Measurements from ENCODE around the gene TYROBP.
A peak's percentile ranks its signal among the peaks of the same experiment; 100 is the strongest.

TYROBP gene

GRCh38 chr19:35940839-35941238 lies 32.7 kb upstream of the TYROBP start:
- no peak overlapping the region for H3K27ac ChIP-seq (ENCODE audit: low read depth in 2 of 2, low read length in 2 of 2)
- H3K9me3 ChIP-seq (ENCODE audit: control insufficient read depth in 2 of 2, low read length in 2 of 2): no peaks in the 10 kb centered on the region
- H3K4me1 ChIP-seq (ENCODE audit: control insufficient read depth in 2 of 2, insufficient read depth in 2 of 2, low read length in 2 of 2): peaks cover 15 to 16% of the 10 kb centered on the region in 2 donors
- no peak overlapping the region for H3K9ac ChIP-seq (ENCODE audit: low read depth in 1 of 2, low read length in 2 of 2)
- H3K36me3 ChIP-seq (ENCODE audit: control insufficient read depth in 2 of 2, insufficient read depth in 2 of 2, low read length in 2 of 2): no peaks in the 10 kb centered on the region
- H3K4me3 ChIP-seq (ENCODE audit: low read length in 2 of 2): no peak overlapping the region
- no peaks in the 10 kb centered on the region for H3K27me3 ChIP-seq (ENCODE audit: control insufficient read depth in 2 of 2, insufficient read depth in 2 of 2, low read length in 2 of 2)

- Histone ChIP-seq H3K9me3 (ENCODE audit: control insufficient read depth in 2 of 2, low read length in 2 of 2) (no peaks in the 10 kb centered on the region), H3K36me3 (ENCODE audit: control insufficient read depth in 2 of 2, insufficient read depth in 2 of 2, low read length in 2 of 2) (no peaks in the 10 kb centered on the region), H3K4me3 (ENCODE audit: low read length in 2 of 2) (no peak overlapping the region), H3K27me3 (ENCODE audit: control insufficient read depth in 2 of 2, insufficient read depth in 2 of 2, low read length in 2 of 2) (no peaks in the 10 kb centered on the region), H3K27ac (ENCODE audit: low read depth in 2 of 2, low read length in 2 of 2) (no peak overlapping the region), H3K4me1 (ENCODE audit: control insufficient read depth in 2 of 2, insufficient read depth in 2 of 2, low read length in 2 of 2) (peaks cover 19 to 21% of the 10 kb centered on the region in 2 donors), H3K9ac (ENCODE audit: low read depth in 1 of 2, low read length in 2 of 2) (no peak overlapping the region)
Observed at GRCh38 chr19:35940078-35940775, 32.1 kb upstream of the TYROBP start.

GRCh38 chr19:35939307-35940077 lies 31.4 kb upstream of the TYROBP start:
- peaks cover 19 to 21% of the 10 kb centered on the region in 2 donors for H3K4me1 ChIP-seq (ENCODE audit: control insufficient read depth in 2 of 2, insufficient read depth in 2 of 2, low read length in 2 of 2)
- no peak overlapping the region for H3K27ac ChIP-seq (ENCODE audit: low read depth in 2 of 2, low read length in 2 of 2)
- H3K4me3 ChIP-seq (ENCODE audit: low read length in 2 of 2): no peak overlapping the region
- H3K9me3 ChIP-seq (ENCODE audit: control insufficient read depth in 2 of 2, low read length in 2 of 2): no peaks in the 10 kb centered on the region
- no peak overlapping the region for H3K9ac ChIP-seq (ENCODE audit: low read depth in 1 of 2, low read length in 2 of 2)
- no peaks in the 10 kb centered on the region for H3K36me3 ChIP-seq (ENCODE audit: control insufficient read depth in 2 of 2, insufficient read depth in 2 of 2, low read length in 2 of 2)
- H3K27me3 ChIP-seq (ENCODE audit: control insufficient read depth in 2 of 2, insufficient read depth in 2 of 2, low read length in 2 of 2): no peaks in the 10 kb centered on the region

GRCh38 chr19:35938282-35939224 lies 30.5 kb upstream of the TYROBP start:
- Histone ChIP-seq H3K9ac (ENCODE audit: low read depth in 1 of 2, low read length in 2 of 2) (no peak overlapping the region), H3K27ac (ENCODE audit: low read depth in 2 of 2, low read length in 2 of 2) (no peak overlapping the region), H3K36me3 (ENCODE audit: control insufficient read depth in 2 of 2, insufficient read depth in 2 of 2, low read length in 2 of 2) (no peaks in the 10 kb centered on the region), H3K4me3 (ENCODE audit: low read length in 2 of 2) (peak overlapping the region in 1 of 2 donors; percentile 70), H3K4me1 (ENCODE audit: control insufficient read depth in 2 of 2, insufficient read depth in 2 of 2, low read length in 2 of 2) (peaks cover 19 to 21% of the 10 kb centered on the region in 2 donors), H3K27me3 (ENCODE audit: control insufficient read depth in 2 of 2, insufficient read depth in 2 of 2, low read length in 2 of 2) (no peaks in the 10 kb centered on the region), H3K9me3 (ENCODE audit: control insufficient read depth in 2 of 2, low read length in 2 of 2) (no peaks in the 10 kb centered on the region)

GRCh38 chr19:35937345-35938281 lies 29.5 kb upstream of the TYROBP start:
- Histone ChIP-seq H3K4me1 (ENCODE audit: control insufficient read depth in 2 of 2, insufficient read depth in 2 of 2, low read length in 2 of 2) (peaks cover 19 to 21% of the 10 kb centered on the region in 2 donors), H3K36me3 (ENCODE audit: control insufficient read depth in 2 of 2, insufficient read depth in 2 of 2, low read length in 2 of 2) (no peaks in the 10 kb centered on the region), H3K9me3 (ENCODE audit: control insufficient read depth in 2 of 2, low read length in 2 of 2) (no peaks in the 10 kb centered on the region), H3K27ac (ENCODE audit: low read depth in 2 of 2, low read length in 2 of 2) (no peak overlapping the region), H3K9ac (ENCODE audit: low read depth in 1 of 2, low read length in 2 of 2) (peak overlapping the region in 1 of 2 donors; percentile 14), H3K27me3 (ENCODE audit: control insufficient read depth in 2 of 2, insufficient read depth in 2 of 2, low read length in 2 of 2) (no peaks in the 10 kb centered on the region), H3K4me3 (ENCODE audit: low read length in 2 of 2) (peak overlapping the region; percentile 57 to 70)

GRCh38 chr19:35936738-35937268 lies 28.7 kb upstream of the TYROBP start:
- peak overlapping the region; percentile 68 to 70 for H3K9ac ChIP-seq (ENCODE audit: low read depth in 1 of 2, low read length in 2 of 2)
- H3K27me3 ChIP-seq (ENCODE audit: control insufficient read depth in 2 of 2, insufficient read depth in 2 of 2, low read length in 2 of 2): no peaks in the 10 kb centered on the region
- H3K4me1 ChIP-seq (ENCODE audit: control insufficient read depth in 2 of 2, insufficient read depth in 2 of 2, low read length in 2 of 2): peaks cover 19 to 21% of the 10 kb centered on the region in 2 donors
- peak overlapping the region; percentile 57 to 70 for H3K4me3 ChIP-seq (ENCODE audit: low read length in 2 of 2)
- no peaks in the 10 kb centered on the region for H3K9me3 ChIP-seq (ENCODE audit: control insufficient read depth in 2 of 2, low read length in 2 of 2)
- peak overlapping the region in 1 of 2 donors; percentile 38 for H3K27ac ChIP-seq (ENCODE audit: low read depth in 2 of 2, low read length in 2 of 2)
- no peaks in the 10 kb centered on the region for H3K36me3 ChIP-seq (ENCODE audit: control insufficient read depth in 2 of 2, insufficient read depth in 2 of 2, low read length in 2 of 2)

GRCh38 chr19:35935911-35936737 lies 28.0 kb upstream of the TYROBP start, which contains the start of gene LRFN3:
TSS of gene LRFN3 (plus strand) at chr19:35936374. CDS start at chr19:35939426, 3,052 bp downstream.
- H3K4me1 ChIP-seq (ENCODE audit: control insufficient read depth in 2 of 2, insufficient read depth in 2 of 2, low read length in 2 of 2): peaks cover 21 to 22% of the 10 kb centered on the region in 2 donors
- H3K4me3 ChIP-seq (ENCODE audit: low read length in 2 of 2): peak within 1 kb of the TSS; percentile 80 to 87
- H3K9ac ChIP-seq (ENCODE audit: low read depth in 1 of 2, low read length in 2 of 2): peak within 1 kb of the TSS; percentile 68 to 70
- H3K36me3 ChIP-seq (ENCODE audit: control insufficient read depth in 2 of 2, insufficient read depth in 2 of 2, low read length in 2 of 2): no peaks in the 10 kb centered on the region
- no peaks in the 10 kb centered on the region for H3K9me3 ChIP-seq (ENCODE audit: control insufficient read depth in 2 of 2, low read length in 2 of 2)
- peak within 1 kb of the TSS in 1 of 2 donors; percentile 38 for H3K27ac ChIP-seq (ENCODE audit: low read depth in 2 of 2, low read length in 2 of 2)
- H3K27me3 ChIP-seq (ENCODE audit: control insufficient read depth in 2 of 2, insufficient read depth in 2 of 2, low read length in 2 of 2): no peaks in the 10 kb centered on the region

- Histone ChIP-seq H3K36me3 (ENCODE audit: control insufficient read depth in 2 of 2, insufficient read depth in 2 of 2, low read length in 2 of 2) (no peaks in the 10 kb centered on the region), H3K4me1 (ENCODE audit: control insufficient read depth in 2 of 2, insufficient read depth in 2 of 2, low read length in 2 of 2) (peaks cover 16 to 18% of the 10 kb centered on the region in 2 donors), H3K9ac (ENCODE audit: low read depth in 1 of 2, low read length in 2 of 2) (no peak overlapping the region), H3K27me3 (ENCODE audit: control insufficient read depth in 2 of 2, insufficient read depth in 2 of 2, low read length in 2 of 2) (no peaks in the 10 kb centered on the region), H3K27ac (ENCODE audit: low read depth in 2 of 2, low read length in 2 of 2) (no peak overlapping the region), H3K9me3 (ENCODE audit: control insufficient read depth in 2 of 2, low read length in 2 of 2) (no peaks in the 10 kb centered on the region), H3K4me3 (ENCODE audit: low read length in 2 of 2) (no peak overlapping the region)
Observed at GRCh38 chr19:35932291-35932936, 24.3 kb upstream of the TYROBP start.
